Activated CD8-positive, alpha-beta memory T cell treated with anti-CD3 and anti-CD28 coated beads, Interleukin-2, amount 50 U/mL, for 48 hours (primary cell): ENCODE data around the gene SLC37A4.
"Not testable (repeated sequence)": the region's sequence is repeated elsewhere in the genome, so short reads cannot be mapped to it uniquely, and the experiment has no call there.

Experiments used
- DNase-seq: peaks from one replicate; pipeline ENCODE4 v3.0.0-alpha.2; 2020

SLC37A4 gene

DNA sequence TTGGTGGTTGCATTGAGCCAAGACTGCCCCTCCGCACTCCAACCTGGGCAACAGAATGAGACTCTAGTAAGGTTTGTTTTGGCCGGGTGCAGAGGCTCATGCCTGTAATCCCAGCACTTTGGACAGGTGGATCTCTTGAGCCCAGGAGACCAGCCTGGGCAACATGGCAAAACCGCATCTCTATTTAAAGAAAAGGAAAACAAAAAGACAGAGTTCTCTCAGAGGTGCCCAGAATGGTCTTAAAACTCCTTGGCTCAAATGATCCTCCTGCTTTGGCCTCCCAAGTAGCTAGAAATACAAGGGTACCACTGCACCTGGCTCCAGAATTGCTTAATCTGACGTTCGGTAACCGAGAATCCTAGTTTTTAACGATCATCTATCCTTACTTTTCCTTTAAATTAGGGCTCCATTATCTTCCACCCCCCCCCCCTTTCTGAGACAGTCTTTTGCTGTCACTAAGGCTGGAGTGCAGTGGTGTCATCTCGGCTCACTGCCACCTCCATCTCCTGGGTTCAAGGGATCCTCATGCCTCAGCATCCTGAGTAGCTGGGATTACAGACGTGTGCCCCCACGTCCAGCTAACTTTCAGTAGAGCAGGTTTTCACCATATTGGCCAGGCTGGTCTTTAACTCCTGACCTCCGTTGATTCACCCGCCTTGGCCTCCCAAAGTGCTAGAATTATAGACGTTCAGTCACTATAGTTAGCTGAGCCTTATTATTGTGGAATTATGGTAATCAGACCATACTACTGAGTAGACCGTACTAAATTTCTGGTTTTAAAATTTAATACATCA, 14.3 kb downstream of the SLC37A4 start:
- no peak for DNase-seq

DNA sequence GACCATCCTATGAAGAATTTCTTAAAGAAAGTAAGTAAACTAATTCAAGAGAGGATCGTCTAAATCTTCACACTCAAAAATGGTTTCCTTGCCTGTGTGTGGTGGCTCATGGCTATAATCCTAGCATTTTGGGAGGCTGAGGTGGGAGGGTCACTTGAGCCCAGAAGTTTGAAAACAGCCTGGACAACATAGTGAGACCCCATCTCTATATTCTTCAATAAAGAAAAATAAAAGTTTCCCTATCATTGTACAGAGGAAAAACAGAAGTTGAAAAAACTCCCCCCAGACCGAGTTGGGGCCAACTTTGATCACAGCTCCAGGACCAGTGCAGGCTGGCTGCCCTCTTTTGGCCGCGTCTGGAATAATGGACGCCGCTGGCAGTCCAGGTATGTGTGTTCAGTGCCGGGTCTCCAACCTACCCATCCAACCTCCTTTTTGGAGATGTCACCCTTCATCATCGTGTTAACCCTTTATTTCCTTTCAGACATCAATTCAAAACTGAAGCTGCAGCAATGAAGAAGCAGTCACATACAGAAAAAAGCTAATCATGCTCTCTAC, 15.5 kb downstream of the SLC37A4 start:
- no peak for DNase-seq

DNA sequence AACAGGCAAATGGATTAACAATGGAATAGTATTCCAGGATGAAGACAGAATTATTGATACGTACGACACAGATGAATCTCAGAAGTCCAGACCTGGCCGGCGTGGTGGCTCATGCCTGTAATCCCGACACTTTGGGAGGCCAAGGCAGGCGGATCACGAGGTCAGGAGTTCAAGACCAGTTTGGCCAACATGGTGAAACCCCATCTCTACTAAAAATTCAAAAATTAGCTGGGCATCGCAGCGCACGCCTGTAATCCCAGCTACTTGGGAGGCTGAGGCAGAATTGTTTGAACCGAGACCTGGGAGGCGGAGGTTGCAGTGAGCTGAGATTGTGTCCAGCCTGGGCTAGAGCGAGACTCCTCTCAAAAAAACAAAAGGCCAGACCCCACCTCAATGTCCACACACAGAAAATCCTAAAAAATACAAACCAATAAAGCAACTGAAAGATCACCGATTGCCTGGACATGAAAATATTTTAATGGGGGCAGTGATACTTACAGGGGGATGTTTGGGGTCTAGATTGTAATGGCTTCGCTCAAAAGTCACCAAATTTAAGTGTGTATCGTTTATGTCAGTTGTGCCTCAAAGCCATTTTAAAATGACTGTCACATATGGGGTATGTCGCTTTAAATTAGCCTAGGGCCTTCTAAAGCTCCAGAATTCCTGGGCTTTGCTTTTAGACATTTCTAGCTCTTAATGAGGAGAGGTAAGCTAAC, 16.3 kb downstream of the SLC37A4 start:
- DNase-seq, result no peak

DNA sequence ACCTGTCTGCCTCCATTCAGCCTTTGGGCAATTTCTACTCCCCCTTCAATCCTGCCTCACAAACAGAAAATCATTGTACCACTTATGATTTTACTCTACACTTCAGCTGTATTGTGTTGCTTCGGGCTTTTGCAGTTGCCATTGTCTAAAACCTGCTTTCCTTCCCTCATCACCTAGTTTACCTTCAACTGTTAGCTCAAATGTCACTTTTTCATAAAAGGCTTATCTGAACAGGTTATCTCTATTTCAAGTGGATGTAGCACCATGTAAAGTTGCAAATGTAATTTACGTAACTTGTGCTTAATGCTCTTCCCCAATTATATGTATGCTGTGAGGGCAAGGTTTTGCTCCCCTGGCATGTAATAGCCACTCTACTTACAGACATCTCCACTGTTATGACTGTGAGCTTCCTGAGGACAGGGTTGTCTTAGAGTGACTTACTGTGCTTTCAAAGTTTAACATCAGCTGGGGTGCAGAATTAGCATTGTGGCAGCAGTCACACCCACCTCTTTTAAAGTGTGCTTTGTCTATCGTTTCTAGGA, 18.0 kb downstream of the SLC37A4 start:
- DNase-seq, result no peak

DNA sequence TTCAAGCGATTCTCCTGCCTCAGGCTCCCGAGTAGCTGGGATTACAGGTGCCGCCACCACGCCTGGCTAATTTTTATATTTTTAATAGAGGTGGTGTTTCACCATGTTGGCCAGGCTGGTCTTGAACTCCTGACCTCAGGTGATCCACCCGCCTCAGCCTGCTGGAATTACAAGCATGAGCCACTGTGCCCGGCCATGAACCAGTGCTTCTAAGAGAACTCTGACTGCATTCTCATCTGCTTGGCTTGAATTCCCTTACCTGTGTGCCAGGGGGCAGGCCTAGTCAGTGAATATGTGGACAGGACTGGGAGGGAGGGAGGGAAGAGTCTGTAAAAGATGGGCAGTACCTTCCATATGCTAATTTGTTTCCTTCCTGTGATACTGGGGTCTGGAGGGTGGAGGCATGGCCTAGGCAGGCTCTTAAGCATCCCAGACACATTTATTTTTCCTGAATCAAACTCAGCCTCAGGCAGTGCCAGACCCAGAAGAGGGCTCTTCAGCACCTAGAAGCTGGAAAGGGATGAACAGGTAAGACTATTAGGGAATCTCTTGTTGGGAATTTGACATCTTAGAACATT, 19.1 kb downstream of the SLC37A4 start:
- DNase-seq, result no peak

DNA sequence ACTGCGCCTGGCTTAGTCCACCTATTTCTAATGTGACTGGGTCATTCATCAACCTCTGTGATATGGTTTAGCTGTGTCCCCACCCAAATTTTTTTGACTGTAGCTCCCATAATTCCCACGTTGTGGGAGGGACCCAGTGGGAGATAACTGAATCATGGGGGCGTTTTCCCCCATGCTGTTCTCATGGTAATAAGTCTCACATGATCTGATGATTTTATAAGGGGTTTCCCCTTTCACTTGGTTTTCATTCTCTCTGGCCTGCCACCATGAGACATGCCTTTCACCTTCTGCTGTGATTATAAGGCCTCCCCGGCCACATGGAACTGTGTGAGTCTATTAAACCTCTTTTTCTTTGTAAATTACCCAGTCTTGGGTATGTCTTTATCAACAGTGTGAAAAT, 24.0 kb downstream of the SLC37A4 start:
- DNase-seq, result no peak

DNA sequence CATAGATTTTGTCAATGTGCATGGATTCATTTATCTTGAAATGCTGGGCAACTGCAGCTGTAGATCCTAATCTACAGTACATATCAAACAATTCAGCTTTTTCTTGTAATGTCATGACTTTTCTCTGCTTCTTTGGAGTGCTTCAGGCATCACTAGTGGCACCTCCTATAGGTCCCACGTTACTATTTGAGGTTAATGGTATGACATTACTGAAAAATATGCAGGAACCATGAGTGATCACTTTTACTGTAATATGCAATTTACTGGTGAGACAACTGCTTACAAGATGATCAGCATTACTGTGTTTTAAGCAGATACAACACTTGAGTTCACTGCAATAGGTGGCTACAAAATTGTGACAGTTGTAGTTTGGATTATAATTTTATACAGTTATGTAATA, 29.8 kb downstream of the SLC37A4 start:
- no peak for DNase-seq

DNA sequence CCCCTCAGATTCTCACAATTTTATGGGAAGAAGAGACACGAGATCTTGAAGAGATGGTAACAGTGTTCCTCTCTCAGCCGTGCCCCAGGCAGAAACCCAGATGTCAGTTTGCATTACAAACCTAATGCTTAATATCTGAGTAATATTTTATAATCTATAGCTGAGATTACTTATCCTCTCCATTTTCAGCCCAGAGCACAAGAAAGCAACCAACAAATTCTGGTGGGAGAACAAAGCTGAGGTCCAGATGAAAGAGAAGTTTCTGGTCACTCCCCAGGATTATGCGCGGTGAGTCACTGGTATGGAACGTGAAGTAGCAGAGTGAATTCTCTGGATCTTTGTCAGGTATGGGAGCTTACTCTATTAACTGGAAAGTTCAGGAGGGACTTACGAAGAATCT, 31.9 kb downstream of the SLC37A4 start:
- no peak for DNase-seq

DNA sequence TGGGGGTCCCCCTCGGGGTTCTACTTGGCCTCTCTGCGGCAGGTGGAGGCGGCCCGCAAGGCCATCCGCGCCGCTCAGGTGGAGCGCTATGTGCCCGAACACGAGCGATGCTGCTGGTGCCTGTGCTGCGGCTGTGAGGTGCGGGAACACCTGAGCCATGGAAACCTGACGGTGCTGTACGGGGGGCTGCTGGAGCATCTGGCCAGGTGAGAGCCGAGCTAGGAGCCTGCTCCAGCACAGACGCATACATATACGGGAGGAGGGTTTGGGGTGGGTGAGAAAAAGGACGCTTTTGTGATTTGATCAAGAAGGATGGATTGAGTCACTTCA, 32.3 kb downstream of the SLC37A4 start:
- DNase-seq, result no peak

DNA sequence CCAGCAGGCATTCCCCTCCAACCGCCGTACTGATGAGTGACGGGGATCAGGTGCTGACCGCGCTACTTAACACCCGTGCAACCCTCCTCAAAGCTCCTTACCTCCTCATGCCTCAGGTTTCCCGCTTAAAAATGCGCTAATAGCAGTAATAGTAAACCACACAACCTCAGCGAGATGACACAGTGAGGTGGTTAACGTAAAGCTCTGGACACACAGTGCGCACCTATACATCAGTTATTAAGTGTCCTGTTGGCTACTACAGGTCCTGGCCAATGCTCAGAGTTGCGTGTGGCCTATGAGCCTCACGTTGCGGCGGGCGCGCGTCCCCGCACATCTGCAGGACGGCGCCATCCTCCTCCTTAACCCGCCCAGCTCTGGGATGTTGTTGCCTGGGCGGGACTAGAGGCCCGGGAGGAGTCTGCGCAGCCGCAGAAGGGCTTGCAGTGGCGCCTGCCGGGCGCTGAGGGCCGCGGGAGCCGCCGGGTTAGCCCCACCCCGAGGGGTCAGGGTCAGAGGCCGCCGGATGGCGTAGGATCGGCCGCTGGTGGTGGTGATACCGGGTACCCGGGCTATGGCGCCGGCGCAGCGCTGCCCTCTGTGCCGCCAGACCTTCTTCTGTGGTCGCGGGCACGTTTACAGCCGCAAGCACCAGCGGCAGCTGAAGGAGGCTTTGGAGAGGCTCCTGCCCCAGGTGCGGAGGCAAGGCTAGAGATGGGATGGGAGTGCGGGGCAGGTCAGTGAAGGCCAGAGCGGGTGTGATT, 32.9 kb downstream of the SLC37A4 start, which contains the start of gene CENATAC:
CENATAC (plus strand) TSS at position 512 of the 761 bp plus-strand sequence; CDS start at position 572, 60 bp downstream.
- DNase-seq, result peak; percentile 97

DNA sequence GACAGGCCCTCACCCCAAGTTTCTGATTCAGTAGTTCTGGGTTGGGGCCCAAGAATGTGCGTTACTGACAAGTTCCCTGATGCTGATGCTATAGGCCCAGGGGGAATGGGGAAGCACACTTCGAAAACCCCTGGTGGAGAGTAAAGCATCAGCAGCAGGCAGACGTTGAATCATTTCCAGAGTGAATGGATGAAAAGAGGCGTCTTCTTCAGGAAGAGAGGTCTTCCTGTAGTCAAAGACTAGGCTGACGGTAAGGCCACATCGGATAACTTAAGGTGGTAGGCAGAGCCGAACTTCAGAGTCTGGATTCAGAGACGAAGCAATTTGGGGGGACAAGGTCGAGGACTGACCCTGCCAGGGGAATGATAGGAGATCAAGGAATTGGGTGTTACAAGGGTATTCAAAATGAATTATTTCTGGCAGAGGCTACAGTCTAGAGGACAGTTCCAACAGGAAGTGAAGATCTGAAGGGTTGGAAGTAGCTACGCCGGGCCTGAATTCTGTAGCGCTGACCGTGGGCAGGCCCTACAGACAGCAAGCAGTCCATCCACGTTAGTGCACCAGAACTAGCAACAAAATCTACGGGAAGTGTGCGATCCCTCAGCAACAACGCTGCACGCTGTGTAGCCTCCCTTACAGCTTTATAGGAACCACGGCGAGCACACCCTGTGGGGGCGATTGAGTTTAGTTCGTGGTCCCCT, 33.6 kb downstream of the SLC37A4 start:
- DNase-seq, result peak; percentile 64

DNA sequence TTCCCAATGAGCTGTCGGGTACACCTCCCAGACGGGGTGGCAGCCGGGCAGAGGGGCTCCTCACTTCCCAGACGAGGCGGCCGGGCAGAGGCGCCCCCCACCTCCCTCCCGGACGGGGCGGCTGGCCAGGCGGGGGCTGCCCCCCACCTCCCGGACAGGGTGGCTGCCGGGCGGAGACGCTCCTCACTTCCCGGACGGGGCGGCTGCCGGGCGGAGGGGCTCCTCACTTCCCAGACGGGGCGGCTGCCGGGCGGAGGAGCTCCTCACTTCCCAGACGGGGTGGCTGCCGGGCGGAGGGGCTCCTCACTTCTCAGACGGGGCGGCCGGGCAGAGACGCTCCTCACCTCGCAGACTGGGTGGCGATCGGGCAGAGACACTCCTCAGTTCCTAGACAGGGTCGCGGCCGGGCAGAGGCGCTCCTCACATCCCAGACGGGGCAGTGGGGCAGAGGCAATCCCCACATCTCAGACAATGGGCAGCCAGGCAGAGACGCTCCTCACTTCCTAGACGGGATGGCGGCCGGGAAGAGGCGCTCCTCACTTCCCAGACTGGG, 39.1 kb downstream of the SLC37A4 start:
- DNase-seq, result not testable (repeated sequence)

DNA sequence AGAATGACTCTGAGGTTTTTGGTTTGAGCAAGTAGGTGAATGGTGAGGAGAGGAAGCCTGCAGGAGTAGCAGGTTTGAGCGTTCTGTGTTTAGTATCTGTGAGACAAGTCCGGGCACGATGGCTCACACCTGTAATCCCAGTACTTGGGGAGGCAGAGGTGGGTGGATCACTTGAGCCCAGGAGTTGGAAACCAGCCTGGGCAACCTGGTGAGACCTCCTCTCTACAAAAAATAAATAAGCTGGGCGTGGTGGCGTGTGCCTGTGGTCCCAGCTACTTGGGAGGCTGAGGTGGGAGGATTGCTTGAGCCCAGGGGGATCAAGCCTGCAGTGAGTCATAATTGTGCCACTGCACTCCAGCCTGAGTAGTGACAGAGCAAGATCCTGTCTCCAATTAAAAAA, 42.4 kb downstream of the SLC37A4 start:
- DNase-seq, result no peak

DNA sequence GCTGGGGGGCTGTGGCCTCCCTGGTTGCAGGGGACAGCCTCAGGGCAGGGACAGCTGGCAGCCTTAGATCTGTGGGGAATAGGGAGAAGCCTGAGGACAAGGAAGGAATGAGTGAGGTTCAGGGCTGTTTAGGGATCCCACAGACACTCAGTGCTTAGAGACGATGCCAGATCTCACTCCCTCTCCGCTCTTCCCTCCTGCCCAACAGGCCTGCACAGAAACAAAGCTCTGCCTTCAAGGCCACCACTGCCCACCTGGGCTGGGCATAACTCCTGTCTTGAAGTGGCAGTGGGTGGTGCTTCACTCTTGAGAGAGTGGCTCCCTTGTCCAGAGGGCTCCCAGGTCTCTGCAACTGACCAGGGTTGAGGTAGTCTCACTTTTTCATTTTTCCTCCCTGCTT, 45.9 kb downstream of the SLC37A4 start:
- no peak for DNase-seq

DNA sequence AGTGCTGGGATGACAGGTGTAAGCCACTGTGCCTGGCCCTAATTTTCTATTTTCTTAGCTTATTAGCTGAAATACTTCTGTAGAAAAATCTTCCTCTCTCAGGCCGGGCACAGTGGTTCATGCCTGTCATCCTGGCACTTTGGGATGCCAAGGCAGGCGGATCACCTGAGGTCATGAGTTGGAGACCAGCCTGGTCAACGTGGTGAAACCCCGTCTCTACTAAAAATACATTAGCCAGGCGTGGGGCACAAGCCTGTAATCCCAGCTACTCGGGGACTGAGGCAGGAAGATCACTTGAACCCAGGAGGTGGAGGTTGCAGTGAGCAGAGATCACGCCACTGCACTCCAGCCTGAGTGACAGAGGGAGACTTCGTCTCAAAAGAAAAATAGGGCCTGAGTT, 46.3 kb downstream of the SLC37A4 start:
- not testable (repeated sequence) for DNase-seq

DNA sequence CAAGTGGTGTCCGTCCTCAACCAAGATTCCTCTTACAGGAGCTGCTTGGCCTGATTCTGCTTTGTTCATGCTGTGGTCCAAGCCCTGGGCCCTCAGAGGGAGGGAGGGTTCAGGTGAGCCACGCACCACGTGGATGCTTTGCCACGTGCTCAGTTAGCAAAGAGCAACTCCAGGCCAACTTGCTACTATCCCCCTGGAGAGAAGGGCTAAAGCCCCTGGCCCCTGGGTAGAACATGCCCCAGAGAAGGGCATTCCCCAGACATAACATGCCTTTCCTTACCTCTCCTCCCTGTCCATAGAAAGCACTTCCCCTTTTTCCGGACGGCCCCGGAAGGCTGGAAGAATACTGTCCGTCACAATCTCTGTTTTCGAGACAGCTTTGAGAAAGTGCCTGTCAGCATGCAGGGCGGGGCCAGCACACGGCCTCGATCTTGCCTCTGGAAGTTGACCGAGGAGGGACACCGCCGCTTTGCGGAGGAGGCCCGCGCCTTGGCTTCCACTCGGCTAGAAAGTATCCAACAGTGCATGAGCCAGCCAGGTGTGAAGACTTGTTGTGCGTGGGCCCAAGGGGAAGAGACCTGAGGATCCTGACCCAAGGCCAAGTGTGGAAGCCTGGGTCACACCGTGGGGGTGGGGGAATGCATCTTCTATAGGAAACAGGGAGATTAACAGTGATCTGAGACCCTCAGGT, 50.3 kb downstream of the SLC37A4 start:
- no peak for DNase-seq

DNA sequence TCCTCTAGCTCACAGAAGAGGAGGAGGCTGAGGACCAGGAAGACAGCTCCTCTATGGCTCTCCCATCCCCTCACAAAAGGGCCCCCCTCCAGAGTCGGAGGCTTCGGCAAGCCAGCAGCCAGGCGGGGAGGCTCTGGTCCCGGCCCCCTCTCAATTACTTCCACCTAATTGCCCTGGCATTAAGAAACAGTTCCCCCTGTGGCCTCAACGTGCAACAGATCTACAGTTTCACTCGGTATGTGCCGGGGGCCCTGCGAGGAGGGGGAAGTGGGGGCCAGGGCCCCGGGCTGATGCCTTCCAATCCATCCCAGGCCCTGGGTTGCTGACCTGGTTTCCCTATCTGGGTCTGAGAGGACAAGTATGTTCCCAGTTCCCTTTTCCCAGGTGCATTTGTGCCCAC, 51.2 kb downstream of the SLC37A4 start:
- no peak for DNase-seq

DNA sequence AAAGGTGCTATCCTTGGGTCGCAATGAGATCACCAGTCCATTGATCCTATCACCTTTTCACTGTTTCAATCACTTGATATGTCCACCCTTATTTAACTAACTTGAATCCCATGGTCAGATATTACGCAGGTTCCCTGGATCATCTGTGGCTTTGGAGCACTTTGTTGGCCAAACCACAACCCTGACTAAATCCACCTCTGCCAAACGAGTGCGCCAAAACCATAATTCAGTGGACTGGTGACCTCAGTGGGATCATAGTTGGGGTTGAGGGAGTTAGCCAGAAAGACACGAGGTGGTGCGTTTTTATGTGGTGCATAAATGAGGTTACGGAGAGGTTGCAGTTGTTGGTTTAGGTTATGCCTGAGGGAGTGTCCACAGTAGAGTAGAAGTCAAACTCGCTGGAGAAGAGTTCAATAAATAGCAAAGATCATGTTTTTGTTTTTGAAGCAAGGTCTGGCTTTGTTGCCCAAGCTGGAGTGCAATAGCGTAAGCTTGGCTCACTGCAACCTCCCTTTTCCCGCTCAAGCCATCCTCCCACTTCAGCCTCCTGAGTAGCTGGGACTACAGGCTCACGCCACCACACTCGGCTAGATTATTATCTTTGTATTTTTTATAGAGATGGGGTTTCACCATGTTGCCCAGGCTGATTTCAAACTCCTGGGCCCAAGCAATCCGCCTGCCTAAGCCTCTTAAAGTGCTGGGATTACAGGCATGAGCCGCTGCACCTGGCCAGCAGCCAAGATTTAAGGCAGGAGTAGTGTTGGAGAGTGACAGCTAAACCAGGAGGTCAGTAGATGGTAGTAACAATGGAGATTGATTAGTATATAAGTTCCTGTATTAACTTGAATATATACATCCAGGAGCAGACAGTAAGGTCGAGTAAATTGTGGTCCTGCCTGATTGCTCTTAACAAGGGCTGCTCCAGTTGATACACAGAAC, 54.6 kb downstream of the SLC37A4 start:
- DNase-seq, result no peak
